GM21528 (cell line): ENCODE results near the gene CEP192.
"Not testable (repeated sequence)": the region's sequence is repeated elsewhere in the genome, so short reads cannot be mapped to it uniquely, and the experiment has no call there.

ENCODE experiments used
- ATAC-seq: cut with Tn5 transposase; IDR thresholded peaks from one replicate; pipeline ENCODE4 v1.9.1; 2021; ENCODE audit warnings: mild to moderate bottlenecking, moderate library complexity; ENCODE audit not compliant: unreplicated experiment, low FRiP score

Gene CEP192

DNA sequence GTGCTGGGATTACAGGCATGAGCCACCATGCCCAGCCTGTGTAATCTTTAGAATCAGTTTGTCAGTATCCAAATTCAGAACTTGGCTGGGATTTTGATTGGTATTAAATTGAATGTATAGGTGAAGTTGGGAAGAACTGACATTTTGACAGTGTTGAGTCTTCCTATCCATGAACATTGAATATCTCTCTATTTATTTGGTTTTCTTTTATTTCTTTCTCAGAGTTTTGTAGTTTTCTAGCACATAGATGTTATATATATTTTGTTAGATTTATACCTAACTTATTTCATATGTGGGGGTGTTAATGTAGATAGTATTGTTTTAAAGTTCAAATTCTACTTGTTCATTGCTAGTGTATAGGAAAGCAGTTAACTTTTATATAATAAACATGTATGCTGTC is 31.5 kb downstream of the CEP192 start:
- no peak for ATAC-seq

DNA sequence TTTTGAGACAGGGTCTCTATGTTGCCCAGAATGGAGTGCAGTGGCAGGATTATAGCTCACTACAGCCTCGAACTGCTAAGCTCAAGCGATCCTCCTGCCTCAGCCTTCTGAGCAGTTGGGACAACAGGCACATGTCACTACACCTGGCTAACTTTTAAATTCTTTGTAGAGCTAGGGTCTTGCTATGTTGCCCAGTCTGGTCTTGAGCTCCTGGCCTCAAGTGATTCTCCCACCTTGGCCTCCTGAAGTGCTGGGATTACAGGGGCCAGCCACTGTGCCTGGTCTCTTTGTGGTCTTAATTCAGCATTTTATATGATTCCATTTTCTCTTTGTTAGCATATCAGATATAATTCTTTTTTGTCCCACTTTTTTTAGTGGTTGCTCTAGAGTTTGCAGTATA is 34.1 kb downstream of the CEP192 start:
- no peak for ATAC-seq

GRCh38 chr18:13026583-13027270 is 35.6 kb downstream of the CEP192 start:
- ATAC-seq: no peak

GRCh38 chr18:13028869-13029268 is 37.7 kb downstream of the CEP192 start:
- ATAC-seq: no peak

DNA sequence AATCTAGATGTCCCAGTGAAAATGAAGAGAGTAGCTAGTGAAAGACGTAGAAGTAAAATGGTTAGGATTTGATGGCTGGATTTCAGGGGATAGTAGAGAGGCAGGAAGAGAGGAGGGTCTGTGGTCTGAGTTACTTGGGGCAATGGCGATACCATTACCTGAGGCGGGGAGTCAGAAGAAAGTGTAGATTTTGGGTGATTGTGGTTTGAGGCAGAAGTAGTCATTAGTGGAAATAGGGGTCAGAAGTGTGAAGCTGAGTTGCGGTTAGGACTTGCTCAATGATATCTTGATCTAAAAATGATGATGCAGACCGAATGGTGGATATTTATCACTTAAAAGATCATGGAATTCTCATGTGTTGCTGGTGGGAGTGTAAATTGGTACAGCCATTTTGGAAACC is 41.0 kb downstream of the CEP192 start:
- no peak for ATAC-seq

- no peak for ATAC-seq
Measured at GRCh38 chr18:13035249-13035914, 44.2 kb downstream of the CEP192 start.

- no peak for ATAC-seq
Measured at GRCh38 chr18:13036622-13037320, 45.6 kb downstream of the CEP192 start.

DNA sequence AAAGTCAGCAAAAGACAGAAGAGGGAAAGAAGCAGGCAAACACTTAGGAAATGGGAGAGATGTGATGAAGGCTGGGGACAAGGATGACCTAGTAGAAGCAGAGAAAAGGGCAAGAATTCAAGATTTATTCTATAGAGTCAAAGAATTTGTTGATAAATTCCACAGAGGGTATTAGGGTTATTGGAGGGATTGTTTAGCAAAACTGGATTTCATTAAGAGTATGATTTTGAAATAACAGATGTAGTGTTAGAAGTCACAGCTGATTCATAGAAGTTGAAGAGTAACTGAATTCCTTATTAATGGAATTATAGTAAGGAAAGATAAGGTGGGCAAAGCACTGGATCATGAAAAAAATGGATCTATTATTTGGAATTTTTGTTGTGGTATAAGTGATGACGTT is 48.6 kb downstream of the CEP192 start:
- no peak for ATAC-seq

GRCh38 chr18:13043066-13043465 is 51.9 kb downstream of the CEP192 start:
- ATAC-seq: no peak

DNA sequence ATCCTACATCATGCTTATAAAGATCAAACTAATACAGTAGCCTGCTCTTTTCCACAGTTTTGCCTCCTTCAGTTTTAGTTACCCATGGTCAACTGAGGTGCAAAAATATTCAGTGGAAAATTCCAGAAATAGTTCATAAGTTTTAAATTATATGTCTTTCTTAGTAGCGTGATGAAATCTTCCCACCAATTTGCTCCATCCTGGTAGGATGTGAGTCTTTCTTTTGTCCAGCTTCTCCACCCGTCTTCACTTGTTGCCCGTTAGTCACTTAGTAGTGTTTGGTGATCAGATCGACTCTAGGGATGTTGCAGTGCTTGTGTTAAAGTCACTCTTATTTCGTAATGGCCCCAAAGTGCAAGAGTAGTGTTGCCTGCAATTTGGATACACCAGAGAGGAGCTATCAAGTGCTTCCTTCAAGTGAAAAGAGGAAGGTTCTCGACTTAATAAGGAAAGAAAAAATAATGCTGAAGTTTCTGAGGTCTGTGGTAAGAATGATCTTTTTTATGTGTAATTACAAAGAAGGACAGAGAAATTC is 57.0 kb downstream of the CEP192 start:
- ATAC-seq: no peak

- ATAC-seq: no peak
Measured at GRCh38 chr18:13051159-13051558, 60.0 kb downstream of the CEP192 start.

DNA sequence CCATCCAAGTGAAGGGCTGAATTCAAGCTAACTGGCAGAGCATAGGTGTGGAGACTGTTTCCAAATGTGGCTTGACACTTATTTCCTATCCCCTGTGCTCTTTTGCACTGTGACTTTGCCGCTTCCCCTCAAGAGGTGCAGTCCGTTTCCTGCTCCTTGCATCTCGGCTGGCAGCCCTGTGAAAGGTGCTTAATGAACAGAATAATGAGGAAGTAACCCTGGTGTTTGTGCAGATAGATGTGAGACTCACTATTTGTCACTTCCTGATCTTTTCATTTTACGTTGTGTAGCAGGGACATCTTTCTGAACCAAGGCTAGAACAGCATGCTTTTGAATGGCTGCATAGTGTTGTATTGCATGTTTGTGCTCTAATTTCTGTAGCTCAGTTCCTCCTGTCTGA is 60.8 kb downstream of the CEP192 start:
- no peak for ATAC-seq

DNA sequence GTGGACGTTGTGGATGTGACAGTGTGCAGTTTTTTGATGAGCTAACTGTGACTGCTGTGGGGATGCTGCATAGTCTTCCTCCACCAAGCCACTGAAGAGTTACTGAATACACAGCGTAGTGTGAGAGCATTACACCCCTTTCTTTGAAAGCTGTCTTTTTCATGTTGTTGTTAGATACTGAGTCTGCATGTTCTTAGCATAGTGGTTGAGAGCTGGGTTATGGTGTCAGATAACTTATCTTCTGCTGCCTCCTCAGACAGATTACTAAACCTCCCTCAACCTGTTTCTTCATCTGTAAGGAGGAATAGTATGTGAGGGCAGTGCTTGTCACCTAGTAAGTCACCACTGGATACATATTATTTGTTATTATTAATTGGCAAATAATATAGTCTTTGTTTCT is 63.2 kb downstream of the CEP192 start:
- ATAC-seq: no peak

DNA sequence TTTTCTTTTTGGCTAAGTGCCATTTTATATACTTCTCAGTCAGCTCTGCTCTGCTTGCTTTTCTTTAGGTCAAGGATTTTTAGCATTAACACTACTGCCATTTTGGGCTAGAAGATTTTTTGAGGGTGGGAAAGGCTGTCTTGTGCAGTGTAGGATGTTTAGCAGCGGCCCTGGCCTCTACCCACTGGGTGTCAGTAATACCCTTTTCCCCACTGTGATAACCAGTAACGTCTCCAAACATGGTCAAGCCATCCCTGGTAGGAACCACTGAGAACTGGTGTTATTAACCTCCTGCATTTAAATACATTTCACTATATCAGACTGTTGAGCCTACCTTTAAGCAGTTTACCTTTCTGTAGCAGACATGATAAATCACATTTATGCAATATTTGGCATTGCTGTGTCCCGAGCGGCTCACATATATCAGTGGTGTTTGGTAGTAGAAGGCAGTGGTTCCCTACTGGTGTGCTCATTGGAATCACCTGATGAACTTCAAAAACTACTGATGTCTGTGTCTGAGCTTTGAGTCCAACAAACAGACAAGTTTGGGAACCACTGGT is 70.5 kb downstream of the CEP192 start:
- ATAC-seq: no peak

DNA sequence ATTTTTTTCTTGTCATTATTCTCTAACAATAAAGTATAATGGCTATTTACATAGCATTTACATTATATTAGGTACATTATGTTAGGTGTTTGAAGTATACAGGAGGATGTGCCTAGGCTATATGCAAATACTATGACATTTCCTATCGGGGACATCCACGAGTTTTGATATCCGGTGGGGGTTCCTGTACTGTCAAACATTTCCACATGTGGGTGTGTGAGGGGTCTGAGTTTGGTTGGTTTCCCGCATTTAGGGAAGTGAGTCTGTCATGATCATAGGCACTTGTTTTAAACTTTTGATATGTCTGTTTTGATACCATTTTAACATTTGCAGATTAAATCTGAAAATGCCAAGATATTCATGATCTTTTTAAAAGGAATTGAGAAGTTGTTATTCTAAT is 76.0 kb downstream of the CEP192 start:
- ATAC-seq: no peak

GRCh38 chr18:13067966-13068365 is 76.8 kb downstream of the CEP192 start:
- no peak for ATAC-seq

DNA sequence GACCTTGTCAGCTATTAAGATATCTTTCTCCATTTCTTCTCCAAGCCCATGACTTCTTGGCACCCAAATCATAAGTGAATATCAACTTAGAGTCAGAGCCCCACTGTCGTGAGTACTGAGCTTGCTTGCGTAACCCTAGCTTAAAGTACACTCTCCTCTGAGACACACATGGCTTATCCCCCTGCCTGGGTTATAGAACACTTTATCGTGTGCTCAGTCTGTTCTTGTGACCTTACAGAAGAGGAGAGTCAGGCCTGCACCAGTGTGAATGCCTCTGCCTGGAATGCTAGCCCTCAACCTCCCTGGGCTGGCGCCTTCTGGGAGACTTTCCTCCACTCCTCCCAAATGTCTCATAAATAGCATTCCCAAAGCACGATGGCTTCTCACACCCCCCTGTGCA is 79.3 kb downstream of the CEP192 start:
- no peak for ATAC-seq

- no peak for ATAC-seq
Measured at GRCh38 chr18:13076886-13077285, 85.7 kb downstream of the CEP192 start.

DNA sequence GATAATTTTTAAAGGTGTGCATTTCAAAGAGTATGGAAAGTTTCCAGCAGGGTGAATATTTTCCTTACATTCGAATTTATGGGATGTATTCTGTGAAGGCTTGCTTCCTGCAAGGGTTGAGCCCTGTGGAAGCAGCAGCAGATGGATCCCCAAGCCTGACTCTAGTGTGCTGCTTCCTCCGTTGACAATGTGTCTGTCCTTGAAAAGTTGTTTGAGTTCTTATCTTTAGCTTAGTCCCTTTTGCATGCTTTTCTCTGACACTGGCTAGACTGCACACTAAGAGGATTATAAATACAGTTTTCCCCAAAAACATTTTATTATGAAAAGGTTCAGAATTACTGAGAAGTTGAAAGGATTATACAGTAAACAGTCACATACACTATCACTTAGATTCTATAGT is 86.3 kb downstream of the CEP192 start:
- ATAC-seq: no peak

- ATAC-seq: not testable (repeated sequence)
Measured at GRCh38 chr18:13078065-13078464, 86.9 kb downstream of the CEP192 start.

DNA sequence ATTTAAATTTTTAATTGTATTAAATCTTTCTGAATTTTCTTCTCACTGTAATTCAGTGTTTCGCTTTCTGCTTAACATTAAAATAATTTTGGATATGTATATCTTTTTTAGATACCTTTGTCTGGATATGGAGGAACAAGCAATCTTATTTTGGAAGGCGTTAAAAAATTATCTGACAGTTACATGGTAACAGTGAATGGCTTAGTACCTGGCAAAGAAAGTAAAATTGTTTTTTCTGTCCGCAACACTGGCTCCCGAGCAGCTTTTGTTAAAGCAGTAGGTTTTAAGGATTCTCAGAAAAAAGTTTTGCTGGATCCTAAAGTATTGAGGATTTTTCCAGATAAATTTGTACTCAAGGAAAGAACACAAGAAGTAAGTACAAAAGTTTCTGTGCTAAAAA is 95.7 kb downstream of the CEP192 start:
- ATAC-seq: no peak
